WERI-Rb-1 (cell line): ENCODE results near the gene LRRC27.

Source experiments
- DNase-seq: peaks from one replicate; pipeline ENCODE4 v3.0.0-alpha.2; 2020
- H3K27ac ChIP-seq: fragments of 250-450 bp; sonication (Bioruptor Pico); 2 replicates; pipeline ENCODE4 v1.5.1; 2020; ENCODE audit warnings: mild to moderate bottlenecking, moderate library complexity
- H3K27me3 ChIP-seq: fragments of 250-450 bp; sonication (Bioruptor Pico); 2 replicates; pipeline ENCODE4 v1.5.1; 2021; ENCODE audit warnings: mild to moderate bottlenecking, low read depth, moderate library complexity; ENCODE audit not compliant: insufficient read depth, severe bottlenecking
- H3K36me3 ChIP-seq: fragments of 250-450 bp; sonication (Bioruptor Pico); 2 replicates; pipeline ENCODE4 v1.5.1; 2020; ENCODE audit warnings: mild to moderate bottlenecking, moderate library complexity
- H3K4me3 ChIP-seq: 2 replicates; pipeline ENCODE4 v1.5.1; 2011; ENCODE audit warnings: low read depth, mild to moderate bottlenecking, control low read depth, low read length
- H3K9me3 ChIP-seq: fragments of 250-450 bp; sonication (Bioruptor Pico); 2 replicates; pipeline ENCODE4 v1.5.1; 2021; ENCODE audit warnings: mild to moderate bottlenecking, moderate library complexity; ENCODE audit not compliant: severe bottlenecking
- CTCF ChIP-seq: IDR thresholded peaks from 2 replicates; pipeline ENCODE4 v1.5.1; 2011; ENCODE audit warnings: low read depth, mild to moderate bottlenecking, control low read depth, inconsistent platforms, low read length

LRRC27 gene

GRCh38 chr10:132296666-132297443 is 35.1 kb upstream of the LRRC27 start:
- no peaks in the 10 kb centered on the region for H3K9me3 ChIP-seq

GRCh38 chr10:132297526-132297925 is 34.5 kb upstream of the LRRC27 start:
- DNase-seq = no peak
- H3K9me3 ChIP-seq = no peaks in the 10 kb centered on the region
- no peaks in the 10 kb centered on the region for H3K36me3 ChIP-seq
- no peaks in the 10 kb centered on the region for H3K27me3 ChIP-seq
- no peak overlapping the region for H3K27ac ChIP-seq
- no peak overlapping the region for H3K4me3 ChIP-seq
- TF ChIP-seq CTCF = 0 out of 2 replicates have a peak, but pooled peaks have one; percentile 12

More at GRCh38 chr10:132296666-132297443, 35.1 kb upstream of the LRRC27 start:
- Histone ChIP-seq H3K27me3 (no peaks in the 10 kb centered on the region), H3K36me3 (no peaks in the 10 kb centered on the region), H3K27ac (no peak overlapping the region), H3K4me3 (no peak overlapping the region)
- DNase-seq = no peak
- TF ChIP-seq CTCF = no peak

- Histone ChIP-seq H3K27ac (no peak overlapping the region), H3K27me3 (no peaks in the 10 kb centered on the region), H3K36me3 (no peaks in the 10 kb centered on the region), H3K4me3 (no peak overlapping the region), H3K9me3 (no peaks in the 10 kb centered on the region)
- DNase-seq = no peak
- TF ChIP-seq CTCF = no peak
Observed at GRCh38 chr10:132298038-132298881, 33.7 kb upstream of the LRRC27 start.

- Histone ChIP-seq H3K9me3 (no peaks in the 10 kb centered on the region), H3K27me3 (no peaks in the 10 kb centered on the region), H3K27ac (no peak overlapping the region), H3K36me3 (no peaks in the 10 kb centered on the region), H3K4me3 (no peak overlapping the region)
- no peak for TF ChIP-seq CTCF
- DNase-seq = no peak
Observed at GRCh38 chr10:132299371-132300336, 32.3 kb upstream of the LRRC27 start.

GRCh38 chr10:132300582-132300981 is 31.4 kb upstream of the LRRC27 start:
- DNase-seq = no peak
- Histone ChIP-seq H3K36me3 (no peaks in the 10 kb centered on the region), H3K9me3 (no peaks in the 10 kb centered on the region), H3K27ac (no peak overlapping the region), H3K27me3 (no peaks in the 10 kb centered on the region), H3K4me3 (no peak overlapping the region)
- TF ChIP-seq CTCF = no peak
